GM19351 (cell line): ENCODE results near the gene C17orf50.

Source experiments
- ATAC-seq: cut with Tn5 transposase; IDR thresholded peaks from one replicate; pipeline ENCODE4 v1.9.1; 2021; ENCODE audit warnings: mild to moderate bottlenecking, moderate library complexity; ENCODE audit not compliant: unreplicated experiment

Gene C17orf50

GRCh38 chr17:35809855-35810461 lies 49.3 kb downstream of the C17orf50 start:
- no peak for ATAC-seq

- ATAC-seq = no peak
Observed at GRCh38 chr17:35811759-35812158, 51.1 kb downstream of the C17orf50 start.

DNA sequence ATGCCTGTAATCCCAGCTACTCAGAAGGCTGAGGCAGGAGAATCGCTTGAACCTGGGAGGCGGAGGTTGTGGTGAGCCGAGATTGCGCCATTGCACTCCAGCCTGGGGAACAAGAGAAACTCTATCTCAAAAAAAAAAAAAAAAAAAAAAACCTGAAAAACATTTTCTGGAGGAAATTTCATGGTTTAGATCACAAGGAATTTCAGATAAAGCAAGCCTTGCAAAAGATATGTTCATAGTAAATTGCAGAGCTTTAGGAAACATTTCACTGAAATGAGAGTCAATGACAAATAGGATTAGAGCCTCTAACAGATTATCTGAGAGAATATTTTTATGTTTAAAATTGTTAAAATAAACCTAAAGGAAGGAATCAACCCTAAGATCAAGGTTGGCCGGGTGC lies 51.8 kb downstream of the C17orf50 start:
- ATAC-seq = no peak
